Measurements from ENCODE around the gene AXIN1. TPM values are rescaled to one million over a fixed set of nuclear protein-coding genes. Genes with fewer than 3 reads are reported as not detected.
A peak's percentile ranks its signal among the peaks of the same experiment; 100 is the strongest.

AXIN1 gene
- total RNA-seq, 1 donor from 2014 or later: 31.5 TPM

GRCh38 chr16:309476-309875, 43.0 kb downstream of the AXIN1 start:
- no peak for DNase-seq (ENCODE audit: extremely low spot score, unreplicated experiment)
- H3K4me3 Mint-ChIP-seq (ENCODE audit: unreplicated experiment): no peak overlapping the region
- H3K9me3 Mint-ChIP-seq (ENCODE audit: unreplicated experiment): no peaks in the 10 kb centered on the region
- no peak overlapping the region for H3K27ac Mint-ChIP-seq (ENCODE audit: unreplicated experiment)
- H3K4me1 Mint-ChIP-seq (ENCODE audit: unreplicated experiment): no peaks in the 10 kb centered on the region
- no peak for TF ChIP-seq CTCF (IDR thresholded peaks at IDR 0.05)
- H3K27me3 Mint-ChIP-seq (ENCODE audit: unreplicated experiment): no peaks in the 10 kb centered on the region
- H3K36me3 Mint-ChIP-seq (ENCODE audit: unreplicated experiment): peaks cover 22% of the 10 kb centered on the region

DNA sequence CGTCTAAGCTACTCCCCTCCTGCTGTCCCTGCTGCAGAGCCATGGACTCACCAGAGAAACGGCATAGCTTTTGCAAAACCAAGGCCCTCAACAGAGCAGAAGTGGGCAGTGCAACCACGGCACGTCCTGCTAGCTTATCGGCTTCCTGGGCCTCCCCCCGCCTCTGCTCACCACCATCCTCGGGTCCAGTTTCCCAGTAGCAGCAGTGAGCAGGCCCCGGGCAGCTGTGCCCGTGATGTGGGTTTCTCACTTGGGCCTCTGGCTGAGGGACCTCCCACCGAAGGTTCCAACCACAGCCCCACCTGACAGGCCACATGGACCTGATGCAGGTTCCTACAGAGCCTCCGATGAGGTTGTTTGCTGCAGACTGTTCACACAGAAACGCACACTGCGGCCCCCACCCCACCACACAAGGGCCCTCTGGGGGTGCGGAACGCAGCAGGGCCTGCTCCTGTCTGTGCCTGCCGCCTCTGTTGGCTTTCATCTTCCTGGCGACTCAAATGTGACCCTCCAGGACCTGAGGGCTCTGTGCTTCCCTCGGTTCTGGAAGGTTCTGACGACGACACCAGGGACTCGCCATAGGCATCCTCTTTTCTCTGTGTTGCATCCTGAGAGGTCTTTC, 44.7 kb downstream of the AXIN1 start:
- Mint-ChIP-seq H3K27ac (ENCODE audit: unreplicated experiment) (no peak overlapping the region), H3K9me3 (ENCODE audit: unreplicated experiment) (no peaks in the 10 kb centered on the region), H3K4me3 (ENCODE audit: unreplicated experiment) (no peak overlapping the region), H3K27me3 (ENCODE audit: unreplicated experiment) (no peaks in the 10 kb centered on the region), H3K36me3 (ENCODE audit: unreplicated experiment) (peaks cover 24% of the 10 kb centered on the region), H3K4me1 (ENCODE audit: unreplicated experiment) (no peaks in the 10 kb centered on the region)
- TF ChIP-seq CTCF (IDR thresholded peaks at IDR 0.05): no peak
- DNase-seq (ENCODE audit: extremely low spot score, unreplicated experiment): no peak

DNA sequence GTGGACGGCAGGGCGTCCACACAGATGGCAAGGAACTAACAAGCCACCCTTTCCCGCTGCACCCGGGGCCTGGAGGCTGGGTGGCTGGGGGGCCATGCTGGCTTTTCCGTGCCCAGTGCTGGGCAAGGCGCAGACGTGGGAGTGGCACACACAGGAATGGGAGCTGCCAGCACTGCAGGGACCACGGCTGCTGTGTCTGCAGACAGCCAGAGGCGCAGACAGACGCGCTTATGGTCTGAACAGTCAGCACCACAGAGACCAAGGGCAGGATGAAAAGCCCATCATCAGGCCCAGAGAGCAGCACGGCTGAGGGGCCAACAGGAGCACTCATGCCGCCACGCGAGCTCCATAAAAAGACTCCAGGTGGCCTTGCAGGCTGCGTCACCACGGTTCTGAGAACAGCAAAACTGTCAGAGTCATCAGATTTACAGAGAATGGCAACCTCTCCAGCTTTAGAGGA, 45.6 kb downstream of the AXIN1 start:
- Mint-ChIP-seq H3K27ac (ENCODE audit: unreplicated experiment) (no peak overlapping the region), H3K9me3 (ENCODE audit: unreplicated experiment) (no peaks in the 10 kb centered on the region), H3K36me3 (ENCODE audit: unreplicated experiment) (peaks cover 18% of the 10 kb centered on the region), H3K27me3 (ENCODE audit: unreplicated experiment) (no peaks in the 10 kb centered on the region), H3K4me1 (ENCODE audit: unreplicated experiment) (no peaks in the 10 kb centered on the region), H3K4me3 (ENCODE audit: unreplicated experiment) (no peak overlapping the region)
- TF ChIP-seq CTCF (IDR thresholded peaks at IDR 0.05): no peak
- no peak for DNase-seq (ENCODE audit: extremely low spot score, unreplicated experiment)

GRCh38 chr16:305916-306626, 46.5 kb downstream of the AXIN1 start:
- no peaks in the 10 kb centered on the region for H3K27me3 Mint-ChIP-seq (ENCODE audit: unreplicated experiment)
- TF ChIP-seq CTCF (IDR thresholded peaks at IDR 0.05): no peak
- no peaks in the 10 kb centered on the region for H3K9me3 Mint-ChIP-seq (ENCODE audit: unreplicated experiment)
- no peaks in the 10 kb centered on the region for H3K4me1 Mint-ChIP-seq (ENCODE audit: unreplicated experiment)
- DNase-seq (ENCODE audit: extremely low spot score, unreplicated experiment): no peak
- H3K4me3 Mint-ChIP-seq (ENCODE audit: unreplicated experiment): no peak overlapping the region
- peaks cover 18% of the 10 kb centered on the region for H3K36me3 Mint-ChIP-seq (ENCODE audit: unreplicated experiment)
- H3K27ac Mint-ChIP-seq (ENCODE audit: unreplicated experiment): peak overlapping the region; percentile 23

GRCh38 chr16:303760-304505, 48.6 kb downstream of the AXIN1 start:
- no peak for TF ChIP-seq CTCF (IDR thresholded peaks at IDR 0.05)
- DNase-seq (ENCODE audit: extremely low spot score, unreplicated experiment): no peak
- Mint-ChIP-seq H3K36me3 (ENCODE audit: unreplicated experiment) (peaks cover 14% of the 10 kb centered on the region), H3K4me3 (ENCODE audit: unreplicated experiment) (no peak overlapping the region), H3K27me3 (ENCODE audit: unreplicated experiment) (no peaks in the 10 kb centered on the region), H3K4me1 (ENCODE audit: unreplicated experiment) (no peaks in the 10 kb centered on the region), H3K9me3 (ENCODE audit: unreplicated experiment) (no peaks in the 10 kb centered on the region), H3K27ac (ENCODE audit: unreplicated experiment) (no peak overlapping the region)
